Thyroid gland (tissue), 4 donors: ENCODE data around the gene HHATL.

Source experiments
- CTCF ChIP-seq, 6 experiments: fragments of 200-600 bp in 3 of 6; fragments of 450-650 bp in 3 of 6; sonication (generic) in 3 of 6; IDR thresholded peaks; one replicate each; pipeline ENCODE4 v1.5.1; 2016 to 2019; ENCODE audit warnings: antibody characterized with exemption in 6 of 6, mild to moderate bottlenecking in 2 of 6, inconsistent platforms in 1 of 6, moderate library complexity in 1 of 6
- POLR2A ChIP-seq, 2 donors: fragments of 450-650 bp; IDR thresholded peaks; one replicate each; pipeline ENCODE4 v1.6.1; 2017; ENCODE audit warnings: antibody characterized with exemption in 2 of 2, mild to moderate bottlenecking in 2 of 2, moderate library complexity in 1 of 2

GRCh38 chr3:42685363-42685881 is 17.2 kb downstream of the HHATL start, which contains the start of gene KLHL40:
- no peak for TF ChIP-seq CTCF (IDR thresholded peaks at IDR 0.05)
- no peak for TF ChIP-seq POLR2A (IDR thresholded peaks at IDR 0.05)
